ENCODE results near the gene RGMB. TPM values are rescaled to one million over a fixed set of nuclear protein-coding genes. Genes with fewer than 3 reads are reported as not detected.

RGMB gene
- total RNA-seq, 2 donors from 2014 or later, result 60.2 to 71.6 TPM

GRCh38 chr5:98768160-98768959 is 5.1 kb upstream of the RGMB start:
- H3K4me3 ChIP-seq (ENCODE audit: low read length), result peak overlapping the region; percentile 98
- no peaks in the 10 kb centered on the region for H3K9me3 ChIP-seq (ENCODE audit: control insufficient read depth, low read length)
- H3K9me3 Mint-ChIP-seq, result no peaks in the 10 kb centered on the region
- peak overlapping the region; percentile 84 for H3K9ac ChIP-seq (ENCODE audit: extremely low read depth, low read length, poor library complexity, severe bottlenecking)
- H3K27ac ChIP-seq (ENCODE audit: low read depth, low read length), result peak overlapping the region; percentile 22
- peaks cover 3% of the 10 kb centered on the region for H3K36me3 Mint-ChIP-seq (ENCODE audit: low read depth)
- DNase-seq, result peak; percentile 92
- H3K4me1 Mint-ChIP-seq, result peaks cover 25% of the 10 kb centered on the region
- H3K4me3 Mint-ChIP-seq, result peak overlapping the region; percentile 97
- peaks cover 3% of the 10 kb centered on the region for H3K4me1 ChIP-seq (ENCODE audit: control insufficient read depth, insufficient read depth, low read length)
- peaks cover under 1% of the 10 kb centered on the region for H3K27me3 Mint-ChIP-seq (ENCODE audit: insufficient read depth)
- no peaks in the 10 kb centered on the region for H3K36me3 ChIP-seq (ENCODE audit: control insufficient read depth, insufficient read depth, low read length)
- no peaks in the 10 kb centered on the region for H3K27me3 ChIP-seq (ENCODE audit: control insufficient read depth, insufficient read depth, low read length, poor library complexity, severe bottlenecking)
- H3K27ac Mint-ChIP-seq, result peak overlapping the region; percentile 67
- 1 to 3% methylated on average over 19 to 34 of the region's 34 CpGs for WGBS, 2 experiments (ENCODE audit: insufficient coverage in 1 of 2, insufficient read length in 1 of 2)
- TF ChIP-seq CTCF (conservative IDR thresholded peaks at IDR 0.05), result peak; percentile 96

GRCh38 chr5:98768960-98769209 is 4.6 kb upstream of the RGMB start:
- no peak for DNase-seq
- no peaks in the 10 kb centered on the region for H3K27me3 ChIP-seq (ENCODE audit: control insufficient read depth, insufficient read depth, low read length, poor library complexity, severe bottlenecking)
- Mint-ChIP-seq H3K36me3 (ENCODE audit: low read depth) (peaks cover 3% of the 10 kb centered on the region), H3K4me1 (peaks cover 23% of the 10 kb centered on the region), H3K27ac (no peak overlapping the region), H3K27me3 (ENCODE audit: insufficient read depth) (no peaks in the 10 kb centered on the region), H3K4me3 (peak overlapping the region; percentile 97), H3K9me3 (no peaks in the 10 kb centered on the region)
- peak overlapping the region; percentile 98 for H3K4me3 ChIP-seq (ENCODE audit: low read length)
- peak overlapping the region; percentile 84 for H3K9ac ChIP-seq (ENCODE audit: extremely low read depth, low read length, poor library complexity, severe bottlenecking)
- 0 to 1% methylated on average over 1 to 31 of the region's 31 CpGs for WGBS, 2 experiments (ENCODE audit: insufficient coverage in 1 of 2, insufficient read length in 1 of 2)
- H3K36me3 ChIP-seq (ENCODE audit: control insufficient read depth, insufficient read depth, low read length), result no peaks in the 10 kb centered on the region
- peak overlapping the region; percentile 22 for H3K27ac ChIP-seq (ENCODE audit: low read depth, low read length)
- TF ChIP-seq CTCF (conservative IDR thresholded peaks at IDR 0.05), result no peak
- H3K4me1 ChIP-seq (ENCODE audit: control insufficient read depth, insufficient read depth, low read length), result peaks cover 3% of the 10 kb centered on the region
- no peaks in the 10 kb centered on the region for H3K9me3 ChIP-seq (ENCODE audit: control insufficient read depth, low read length)

- Histone ChIP-seq H3K27me3 (ENCODE audit: control insufficient read depth, insufficient read depth, low read length, poor library complexity, severe bottlenecking) (no peaks in the 10 kb centered on the region), H3K27ac (ENCODE audit: low read depth, low read length) (peak overlapping the region; percentile 50), H3K36me3 (ENCODE audit: control insufficient read depth, insufficient read depth, low read length) (no peaks in the 10 kb centered on the region), H3K9ac (ENCODE audit: extremely low read depth, low read length, poor library complexity, severe bottlenecking) (peak overlapping the region; percentile 84), H3K9me3 (ENCODE audit: control insufficient read depth, low read length) (no peaks in the 10 kb centered on the region), H3K4me1 (ENCODE audit: control insufficient read depth, insufficient read depth, low read length) (peaks cover 3% of the 10 kb centered on the region), H3K4me3 (ENCODE audit: low read length) (peak overlapping the region; percentile 98)
- TF ChIP-seq CTCF (conservative IDR thresholded peaks at IDR 0.05), result peak; percentile 87
- peaks cover 24% of the 10 kb centered on the region for H3K4me1 Mint-ChIP-seq
- H3K27ac Mint-ChIP-seq, result peak overlapping the region; percentile 89
- H3K9me3 Mint-ChIP-seq, result no peaks in the 10 kb centered on the region
- peak; percentile 89 for DNase-seq
- WGBS, 2 experiments (ENCODE audit: insufficient coverage in 1 of 2, insufficient read length in 1 of 2), result 0% methylated on average over 12 to 55 of the region's 55 CpGs
- peaks cover 4% of the 10 kb centered on the region for H3K36me3 Mint-ChIP-seq (ENCODE audit: low read depth)
- H3K27me3 Mint-ChIP-seq (ENCODE audit: insufficient read depth), result no peaks in the 10 kb centered on the region
- H3K4me3 Mint-ChIP-seq, result peak overlapping the region; percentile 97
Observed at GRCh38 chr5:98769210-98769958, 4.1 kb upstream of the RGMB start.
